ENCODE measurements around the gene PHACTR3.

Gene PHACTR3

DNA sequence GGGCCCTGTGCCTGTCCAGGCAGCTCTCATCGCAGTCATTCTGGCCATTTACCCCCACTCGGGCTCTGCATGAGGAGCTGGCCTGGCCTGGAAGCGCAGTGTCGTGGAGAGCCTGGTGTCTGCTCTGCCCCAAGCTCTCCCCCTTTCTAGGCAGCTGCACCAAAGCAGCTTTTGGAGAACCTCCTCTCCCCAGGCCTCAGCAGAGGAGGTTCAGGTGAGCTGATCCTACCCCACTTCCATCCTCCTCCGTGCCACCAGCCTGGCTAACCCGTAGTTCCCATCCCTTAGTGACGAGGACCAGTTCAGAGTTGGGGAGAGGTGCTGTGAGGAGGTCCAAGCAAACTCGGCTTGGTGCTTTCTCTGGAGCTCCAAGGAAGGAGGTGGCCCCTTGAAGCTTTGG is 30.5 kb upstream of the PHACTR3 start:
- in situ Hi-C loops (cut with MboI; ENCODE audit: low pct_unique_long_range_greater_than_20kb, low sequenced_read_pairs, unreplicated experiment) = no loop called here
- TF ChIP-seq, protein P1, sequence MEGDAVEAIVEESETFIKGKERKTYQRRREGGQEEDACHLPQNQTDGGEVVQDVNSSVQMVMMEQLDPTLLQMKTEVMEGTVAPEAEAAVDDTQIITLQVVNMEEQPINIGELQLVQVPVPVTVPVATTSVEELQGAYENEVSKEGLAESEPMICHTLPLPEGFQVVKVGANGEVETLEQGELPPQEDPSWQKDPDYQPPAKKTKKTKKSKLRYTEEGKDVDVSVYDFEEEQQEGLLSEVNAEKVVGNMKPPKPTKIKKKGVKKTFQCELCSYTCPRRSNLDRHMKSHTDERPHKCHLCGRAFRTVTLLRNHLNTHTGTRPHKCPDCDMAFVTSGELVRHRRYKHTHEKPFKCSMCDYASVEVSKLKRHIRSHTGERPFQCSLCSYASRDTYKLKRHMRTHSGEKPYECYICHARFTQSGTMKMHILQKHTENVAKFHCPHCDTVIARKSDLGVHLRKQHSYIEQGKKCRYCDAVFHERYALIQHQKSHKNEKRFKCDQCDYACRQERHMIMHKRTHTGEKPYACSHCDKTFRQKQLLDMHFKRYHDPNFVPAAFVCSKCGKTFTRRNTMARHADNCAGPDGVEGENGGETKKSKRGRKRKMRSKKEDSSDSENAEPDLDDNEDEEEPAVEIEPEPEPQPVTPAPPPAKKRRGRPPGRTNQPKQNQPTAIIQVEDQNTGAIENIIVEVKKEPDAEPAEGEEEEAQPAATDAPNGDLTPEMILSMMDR (IDR thresholded peaks at IDR 0.05; ENCODE audit: extremely low read depth, insufficient read depth, missing control alignments) = no peak
- no peak for DNase-seq (ENCODE audit: low spot score)

DNA sequence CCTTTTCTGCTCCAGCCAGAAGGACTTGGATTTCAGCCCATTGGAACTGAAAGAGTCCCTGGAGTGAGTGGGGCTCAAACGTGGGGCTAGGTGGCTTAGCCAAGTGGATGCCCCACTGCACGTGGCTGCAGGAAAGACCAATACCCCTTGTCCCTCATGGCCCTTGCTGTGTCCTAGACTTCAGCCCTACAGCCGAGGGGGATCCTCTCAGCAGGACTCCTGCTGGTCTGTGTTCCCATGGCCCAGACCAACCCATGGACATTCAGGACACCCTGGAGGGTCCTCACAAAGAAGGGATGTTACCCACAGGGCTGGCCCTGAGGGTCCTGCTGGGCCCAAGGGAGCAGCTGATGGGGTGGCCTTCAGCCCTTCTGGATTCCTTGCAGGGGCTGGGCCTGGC is 30.0 kb upstream of the PHACTR3 start:
- TF ChIP-seq, protein P1 (IDR thresholded peaks at IDR 0.05; ENCODE audit: extremely low read depth, insufficient read depth, missing control alignments) = no peak
- no peak for DNase-seq (ENCODE audit: low spot score)
- in situ Hi-C loops (cut with MboI; ENCODE audit: low pct_unique_long_range_greater_than_20kb, low sequenced_read_pairs, unreplicated experiment) = no loop called here

DNA sequence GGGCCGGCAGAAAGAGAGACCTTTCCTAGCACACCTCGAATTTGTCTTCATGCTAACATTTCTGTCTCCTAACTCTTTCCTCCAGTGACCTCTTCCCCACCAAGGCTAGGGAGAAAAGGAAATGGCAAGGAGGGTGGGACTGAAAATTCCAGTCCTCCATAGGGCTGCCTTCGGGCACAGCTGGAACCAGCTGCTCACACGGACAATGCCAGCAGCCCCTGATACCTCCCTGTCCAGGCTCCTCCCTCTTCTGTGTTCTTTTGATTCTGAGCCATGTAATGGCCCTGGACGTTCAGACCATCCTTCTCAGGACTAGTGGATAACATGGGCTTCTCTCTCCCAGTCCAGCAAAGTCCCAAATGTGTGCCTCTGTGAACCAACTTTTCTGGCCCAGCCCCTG is 29.1 kb upstream of the PHACTR3 start:
- in situ Hi-C loops (cut with MboI; ENCODE audit: low pct_unique_long_range_greater_than_20kb, low sequenced_read_pairs, unreplicated experiment) = no loop called here
- TF ChIP-seq, protein P1 (IDR thresholded peaks at IDR 0.05; ENCODE audit: extremely low read depth, insufficient read depth, missing control alignments) = no peak
- no peak for DNase-seq (ENCODE audit: low spot score)

DNA sequence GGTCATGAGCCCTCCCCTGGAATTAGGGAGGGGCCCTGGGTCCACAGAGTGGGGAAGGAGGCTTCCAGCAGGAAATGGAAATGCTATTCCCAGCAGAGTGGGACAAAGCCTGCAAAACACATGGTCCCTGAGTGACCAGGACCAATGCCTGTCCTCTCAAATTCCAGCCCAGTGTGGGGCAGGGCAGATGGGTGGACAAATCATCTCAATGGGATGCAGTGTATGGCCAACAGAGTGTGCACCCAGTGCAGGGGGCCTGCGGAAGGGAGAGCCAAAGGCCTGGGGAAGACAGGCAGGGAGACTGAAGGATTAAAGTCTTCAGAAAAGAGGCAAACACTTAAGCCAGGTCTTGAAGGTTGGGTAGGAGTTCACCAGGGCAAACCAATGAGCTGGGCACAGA is 28.7 kb upstream of the PHACTR3 start:
- no peak for DNase-seq (ENCODE audit: low spot score)
- in situ Hi-C loops (cut with MboI; ENCODE audit: low pct_unique_long_range_greater_than_20kb, low sequenced_read_pairs, unreplicated experiment) = no loop called here
- TF ChIP-seq, protein P1 (IDR thresholded peaks at IDR 0.05; ENCODE audit: extremely low read depth, insufficient read depth, missing control alignments) = no peak

DNA sequence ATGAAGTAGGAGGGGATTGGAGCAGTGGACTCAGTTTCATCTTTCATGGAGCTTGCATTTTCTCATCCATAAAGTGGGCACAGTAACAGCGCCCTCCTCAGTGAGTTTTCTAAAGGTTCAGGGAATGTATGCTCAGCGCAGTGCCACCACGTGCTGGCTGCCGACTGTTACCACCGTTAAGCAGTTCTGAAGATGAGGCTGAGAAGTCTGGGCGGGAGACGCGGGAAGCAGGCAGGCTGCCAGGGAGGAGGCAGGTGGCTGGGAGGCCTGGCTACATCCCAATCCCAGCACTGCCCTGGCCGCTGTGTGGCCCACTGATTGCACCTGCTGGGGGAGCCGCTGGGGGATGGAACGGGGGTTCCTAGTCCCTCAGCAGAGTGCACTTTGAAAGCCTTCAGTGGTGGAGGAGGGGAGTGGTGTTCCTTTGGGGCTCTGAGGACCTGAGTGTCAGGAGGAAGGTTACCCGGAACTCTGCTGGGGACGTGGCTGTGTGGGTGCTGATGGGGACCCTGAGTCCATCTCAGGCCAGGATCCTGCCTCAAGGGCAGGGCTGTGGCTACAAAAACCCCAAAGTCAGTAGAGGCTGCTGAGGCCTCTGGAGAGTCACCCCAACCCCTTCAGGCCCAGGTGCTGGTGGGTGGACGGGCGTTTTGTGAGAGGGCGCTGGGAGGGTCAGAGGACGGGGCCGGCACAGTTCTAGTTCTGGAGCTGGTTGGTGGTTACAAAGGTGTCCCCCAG is 28.0 kb upstream of the PHACTR3 start:
- in situ Hi-C loops (cut with MboI; ENCODE audit: low pct_unique_long_range_greater_than_20kb, low sequenced_read_pairs, unreplicated experiment) = no loop called here
- TF ChIP-seq, protein P1 (IDR thresholded peaks at IDR 0.05; ENCODE audit: extremely low read depth, insufficient read depth, missing control alignments) = no peak
- DNase-seq (ENCODE audit: low spot score) = no peak

DNA sequence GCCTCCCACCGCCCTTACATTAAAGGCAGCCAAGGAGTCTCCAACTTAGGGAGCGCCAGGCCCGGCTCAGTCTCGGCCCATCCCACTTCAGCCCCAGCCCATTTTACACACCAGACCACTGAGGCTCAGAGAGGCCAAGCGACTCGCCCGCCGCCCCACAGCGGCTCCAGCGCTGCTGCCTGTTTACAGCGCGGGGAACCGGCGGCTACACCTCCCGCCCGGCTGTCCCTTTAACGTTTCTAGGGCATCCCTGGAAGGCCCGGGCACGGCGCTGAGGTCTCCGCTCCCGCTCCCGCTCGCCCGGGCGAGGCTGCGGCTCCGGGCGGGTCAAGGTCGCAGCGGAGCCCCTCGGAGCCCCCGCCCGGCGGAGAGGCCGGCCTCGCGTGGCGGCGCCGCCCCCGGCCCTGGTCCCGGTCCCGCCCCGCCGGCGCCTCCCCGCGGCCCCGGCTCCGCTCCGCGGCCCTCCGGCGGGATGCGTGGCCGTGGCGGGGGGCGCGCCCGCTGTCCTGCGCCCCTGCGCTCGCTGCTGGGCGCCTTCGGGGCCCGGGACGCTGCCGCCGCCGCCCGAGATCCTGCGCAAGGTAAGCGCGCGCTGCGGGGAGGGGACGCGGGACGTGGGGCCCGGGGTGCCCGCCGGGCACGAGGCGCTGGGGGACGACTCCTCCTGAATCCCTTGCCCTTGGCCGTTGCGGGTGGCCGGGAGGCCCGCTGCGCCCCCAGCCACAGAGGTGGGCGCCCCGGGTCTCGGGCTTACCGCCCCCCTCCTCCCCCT is 27.1 kb upstream of the PHACTR3 start:
- TF ChIP-seq, protein P1 (IDR thresholded peaks at IDR 0.05; ENCODE audit: extremely low read depth, insufficient read depth, missing control alignments) = no peak
- DNase-seq (ENCODE audit: low spot score) = no peak
- in situ Hi-C loops (cut with MboI; ENCODE audit: low pct_unique_long_range_greater_than_20kb, low sequenced_read_pairs, unreplicated experiment) = no loop called here

Measured in GM13977 (cell line).